Adrenal gland (tissue), 5 donors: ENCODE measurements around the gene UBQLN4.

Experiments used
- POLR2A ChIP-seq, 2 donors: fragments of 450-650 bp; IDR thresholded peaks; one replicate each; pipeline ENCODE4 v1.6.1; 2017; ENCODE audit warnings: antibody characterized with exemption in 2 of 2, mild to moderate bottlenecking in 2 of 2, moderate library complexity in 1 of 2
- TF ChIP-seq, protein P1 (sequence below), 6 experiments: fragments of 450-650 bp in 4 of 6; fragments of 200-600 bp in 2 of 6; sonication (generic) in 1 of 6; IDR thresholded peaks; 1 replicate in 5 of 6; 2 replicates in 1 of 6; pipeline versions ENCODE4 v1.5.1 to v1.8.0; 2016 to 2021; ENCODE audit warnings: antibody characterized with exemption in 6 of 6, mild to moderate bottlenecking in 2 of 6, moderate library complexity in 1 of 6
- donor health status: DM: no; HTN: no; CAD: no.

GRCh38 chr1:156065212-156065611 lies 11.6 kb upstream of the UBQLN4 start:
- TF ChIP-seq POLR2A (IDR thresholded peaks at IDR 0.05), result no peak
- TF ChIP-seq, protein P1, sequence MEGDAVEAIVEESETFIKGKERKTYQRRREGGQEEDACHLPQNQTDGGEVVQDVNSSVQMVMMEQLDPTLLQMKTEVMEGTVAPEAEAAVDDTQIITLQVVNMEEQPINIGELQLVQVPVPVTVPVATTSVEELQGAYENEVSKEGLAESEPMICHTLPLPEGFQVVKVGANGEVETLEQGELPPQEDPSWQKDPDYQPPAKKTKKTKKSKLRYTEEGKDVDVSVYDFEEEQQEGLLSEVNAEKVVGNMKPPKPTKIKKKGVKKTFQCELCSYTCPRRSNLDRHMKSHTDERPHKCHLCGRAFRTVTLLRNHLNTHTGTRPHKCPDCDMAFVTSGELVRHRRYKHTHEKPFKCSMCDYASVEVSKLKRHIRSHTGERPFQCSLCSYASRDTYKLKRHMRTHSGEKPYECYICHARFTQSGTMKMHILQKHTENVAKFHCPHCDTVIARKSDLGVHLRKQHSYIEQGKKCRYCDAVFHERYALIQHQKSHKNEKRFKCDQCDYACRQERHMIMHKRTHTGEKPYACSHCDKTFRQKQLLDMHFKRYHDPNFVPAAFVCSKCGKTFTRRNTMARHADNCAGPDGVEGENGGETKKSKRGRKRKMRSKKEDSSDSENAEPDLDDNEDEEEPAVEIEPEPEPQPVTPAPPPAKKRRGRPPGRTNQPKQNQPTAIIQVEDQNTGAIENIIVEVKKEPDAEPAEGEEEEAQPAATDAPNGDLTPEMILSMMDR (IDR thresholded peaks at IDR 0.05), result no peak
